HG03432 (cell line): ENCODE results near the gene ATP2B2.

Experiments used
- ATAC-seq: cut with Tn5 transposase; IDR thresholded peaks from one replicate; pipeline ENCODE4 v1.9.1; 2021; ENCODE audit warnings: mild to moderate bottlenecking, moderate library complexity; ENCODE audit not compliant: unreplicated experiment

The ATP2B2 gene

GRCh38 chr3:10405816-10406215 lies 99.6 kb downstream of the ATP2B2 start:
- no peak for ATAC-seq

GRCh38 chr3:10404876-10405275 lies 100.5 kb downstream of the ATP2B2 start:
- ATAC-seq: no peak

- no peak for ATAC-seq
Observed at GRCh38 chr3:10404377-10404776, 101.0 kb downstream of the ATP2B2 start.

GRCh38 chr3:10401990-10402761 lies 103.2 kb downstream of the ATP2B2 start:
- no peak for ATAC-seq

GRCh38 chr3:10400749-10401495 lies 104.5 kb downstream of the ATP2B2 start:
- no peak for ATAC-seq

GRCh38 chr3:10400050-10400748 lies 105.2 kb downstream of the ATP2B2 start:
- no peak for ATAC-seq

- no peak for ATAC-seq
Observed at GRCh38 chr3:10399634-10400033, 105.8 kb downstream of the ATP2B2 start.

- no peak for ATAC-seq
Observed at GRCh38 chr3:10398341-10398740, 107.0 kb downstream of the ATP2B2 start.

- no peak for ATAC-seq
Observed at GRCh38 chr3:10397879-10398278, 107.5 kb downstream of the ATP2B2 start.

- no peak for ATAC-seq
Observed at GRCh38 chr3:10396931-10397330, 108.5 kb downstream of the ATP2B2 start.

- ATAC-seq: no peak
Observed at GRCh38 chr3:10396083-10396482, 109.3 kb downstream of the ATP2B2 start.

- no peak for ATAC-seq
Observed at GRCh38 chr3:10395671-10396070, 109.7 kb downstream of the ATP2B2 start.

GRCh38 chr3:10395196-10395595 lies 110.2 kb downstream of the ATP2B2 start:
- ATAC-seq: no peak

- ATAC-seq: no peak
Observed at GRCh38 chr3:10394491-10395025, 110.8 kb downstream of the ATP2B2 start.

GRCh38 chr3:10393514-10393913 lies 111.9 kb downstream of the ATP2B2 start:
- ATAC-seq: no peak

- no peak for ATAC-seq
Observed at GRCh38 chr3:10392906-10393461, 112.4 kb downstream of the ATP2B2 start.

- no peak for ATAC-seq
Observed at GRCh38 chr3:10392244-10392643, 113.1 kb downstream of the ATP2B2 start.

GRCh38 chr3:10391391-10391790 lies 114.0 kb downstream of the ATP2B2 start:
- ATAC-seq: no peak

- ATAC-seq: no peak
Observed at GRCh38 chr3:10390641-10391373, 114.6 kb downstream of the ATP2B2 start.

GRCh38 chr3:10389995-10390394 lies 115.4 kb downstream of the ATP2B2 start:
- peak; percentile 80 for ATAC-seq
